Stimulated activated CD8-positive, alpha-beta memory T cell treated with anti-CD3 and anti-CD28 coated beads, Interleukin-2, amount 100 ng/mL, for 1 hour (primary cell): ENCODE results near the gene ECT2L.

Source experiments
- DNase-seq, 2 donors: peaks; one replicate each; pipeline ENCODE4 v3.0.0-alpha.2; 2020; ENCODE audit warnings: low read depth in 2 of 2

Gene ECT2L

DNA sequence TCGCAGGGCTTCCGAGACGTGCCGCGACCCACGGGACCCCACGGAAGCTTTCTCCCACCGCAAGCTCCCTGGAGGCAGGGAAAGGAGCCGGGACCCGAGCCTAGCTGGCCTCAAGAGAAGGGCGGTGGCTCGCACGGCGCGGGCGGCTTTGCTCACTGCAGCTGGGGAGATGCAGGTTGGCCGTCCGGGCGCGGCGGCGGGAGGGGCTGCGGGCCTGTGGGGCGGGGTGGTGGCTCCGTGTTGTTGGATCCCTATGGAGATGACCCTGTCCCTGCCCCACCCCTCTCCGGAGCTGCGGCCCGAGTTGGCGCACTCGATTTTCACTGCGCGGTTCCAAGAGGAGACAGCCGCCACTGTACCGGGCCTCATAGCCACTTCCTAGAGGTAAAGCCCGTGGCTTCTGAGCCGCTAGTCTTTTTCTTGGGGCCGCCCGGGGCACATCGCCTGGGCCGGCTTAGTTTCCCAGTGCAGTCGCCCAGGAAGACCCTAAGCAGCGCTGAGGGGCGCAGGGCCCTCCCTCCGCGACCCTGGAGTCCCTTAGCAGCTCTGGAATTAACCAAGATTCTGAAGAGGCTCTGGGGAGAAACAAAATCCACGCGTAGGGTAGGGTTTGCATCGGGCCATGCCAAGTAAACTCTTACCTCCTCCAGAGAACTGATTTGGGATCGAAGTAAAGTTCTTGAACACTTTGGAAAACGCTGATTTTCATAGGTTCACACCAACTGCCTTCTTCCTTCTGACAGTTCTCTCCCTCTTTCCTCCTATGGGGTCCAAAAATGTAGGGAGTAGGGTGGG lies at the start of gene ECT2L:
Gene ECT2L (plus strand): TSS at position 279 of the 795 bp plus-strand sequence. CDS start 17,188 bp downstream, outside the sequence.
- no peak for DNase-seq

DNA sequence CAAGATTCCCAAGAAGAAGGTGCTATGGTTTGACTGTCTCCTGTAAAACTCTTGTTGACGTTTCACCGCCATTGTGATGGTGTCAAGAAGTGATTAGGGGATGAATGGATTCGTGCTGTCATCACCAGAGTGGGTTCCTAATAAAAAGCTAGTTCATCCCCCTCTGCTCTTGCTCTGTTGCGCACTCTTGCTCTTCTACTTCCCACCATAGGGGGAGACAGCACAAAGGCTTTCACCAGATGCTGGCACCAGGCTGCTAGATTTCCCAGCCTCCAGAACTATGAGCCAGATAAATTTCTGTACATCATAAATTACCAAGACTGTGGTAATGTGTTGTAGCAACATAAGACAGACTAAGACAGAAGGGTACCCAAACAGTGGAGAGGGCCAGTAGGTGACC lies 43.9 kb upstream of the ECT2L start:
- no peak for DNase-seq

GRCh38 chr6:138757136-138757535 lies 38.8 kb upstream of the ECT2L start:
- no peak for DNase-seq

DNA sequence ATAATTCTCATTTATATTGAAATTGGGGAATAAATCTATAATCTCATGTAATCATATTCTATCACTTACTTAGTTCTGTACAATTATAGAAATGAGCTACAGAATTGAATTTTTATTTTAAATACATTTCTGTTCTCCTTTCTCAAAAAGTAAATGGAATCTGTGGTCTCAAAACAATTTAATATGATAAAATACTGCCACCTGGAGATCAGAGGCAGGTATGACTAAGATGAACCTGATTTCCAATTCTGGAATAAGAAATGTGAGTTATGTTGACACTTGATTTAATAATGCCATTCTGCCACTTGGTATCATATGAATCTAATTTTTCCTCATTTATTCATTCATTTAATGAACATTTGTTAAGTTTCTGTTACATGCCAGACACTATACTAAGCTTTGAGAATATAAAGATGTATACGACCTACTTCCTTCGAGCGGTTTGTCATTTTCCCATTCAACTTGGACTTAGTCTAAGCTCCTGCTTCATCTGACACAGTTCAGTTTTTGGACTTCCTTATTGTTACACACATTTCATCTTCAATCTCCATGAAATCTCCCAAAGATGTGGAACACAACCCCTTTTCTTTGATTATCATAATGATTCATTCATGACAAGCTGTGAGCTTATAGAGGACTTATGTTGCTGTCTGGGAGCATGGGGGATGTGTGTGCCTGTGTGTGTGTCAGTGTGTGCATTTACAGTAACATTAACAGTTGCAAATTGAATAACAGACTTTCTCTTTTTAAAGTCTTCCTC lies 29.8 kb upstream of the ECT2L start:
- DNase-seq, result no peak

GRCh38 chr6:138769102-138769676 lies 26.7 kb upstream of the ECT2L start:
- DNase-seq, result no peak

DNA sequence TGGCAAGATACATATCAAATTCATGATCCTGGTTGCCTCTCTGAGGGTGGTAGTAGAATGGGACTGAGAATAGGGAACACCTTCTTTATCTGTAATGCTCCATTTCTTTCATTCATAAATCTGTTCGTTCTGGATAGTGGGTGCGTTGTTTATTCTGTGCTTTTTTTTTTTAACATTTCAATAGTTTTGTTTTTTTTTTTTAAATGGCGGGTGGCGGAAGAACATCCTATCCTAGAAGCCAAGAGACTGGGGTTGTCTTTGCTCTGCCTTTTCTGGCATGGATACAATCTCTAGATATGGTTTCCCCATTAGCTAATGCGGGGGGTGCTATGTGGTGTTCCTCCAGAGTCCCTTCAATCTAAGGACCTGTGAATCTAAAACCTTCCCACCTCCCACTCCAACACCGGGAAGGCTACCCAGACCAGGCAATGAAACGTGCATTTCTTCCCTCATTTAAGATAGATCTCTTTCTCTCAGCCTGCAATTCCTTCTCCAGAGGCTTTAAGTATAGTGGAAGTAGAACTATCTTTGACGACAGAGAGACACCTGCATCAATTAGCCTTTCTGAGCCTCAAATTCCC lies 23.2 kb upstream of the ECT2L start:
- DNase-seq, result no peak

GRCh38 chr6:138773177-138774091 lies 22.5 kb upstream of the ECT2L start, which contains the start of gene CCDC28A:
TSS of gene CCDC28A (plus strand) at chr6:138773769. CDS start at chr6:138776121, 2,352 bp downstream.
- peak; percentile 84 to 90 for DNase-seq

DNA sequence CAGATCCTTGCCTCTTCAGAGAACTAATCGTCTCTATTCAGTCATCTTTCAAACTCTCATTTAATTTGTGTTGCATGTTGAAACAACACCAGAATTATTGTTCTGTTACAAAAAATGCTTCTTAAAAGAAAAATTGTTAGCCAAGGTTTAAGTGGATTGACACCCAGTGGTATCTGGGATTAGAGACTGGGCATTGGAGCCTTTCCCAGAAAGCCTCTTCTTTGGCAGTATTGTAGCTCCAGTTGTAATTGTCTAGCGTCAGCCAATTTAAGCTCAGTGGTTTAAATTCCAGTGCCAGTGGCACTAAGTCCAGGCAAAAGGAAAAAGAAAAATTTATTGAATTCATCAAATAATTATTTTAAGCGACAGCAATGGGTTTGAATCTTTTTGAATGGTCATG lies 21.5 kb upstream of the ECT2L start:
- DNase-seq, result no peak

GRCh38 chr6:138776659-138777058 lies 19.2 kb upstream of the ECT2L start:
- no peak for DNase-seq

GRCh38 chr6:138778331-138778730 lies 17.6 kb upstream of the ECT2L start:
- no peak for DNase-seq

- DNase-seq, result no peak
Measured at GRCh38 chr6:138782243-138782642, 13.6 kb upstream of the ECT2L start.

GRCh38 chr6:138785079-138785478 lies 10.8 kb upstream of the ECT2L start:
- no peak for DNase-seq

DNA sequence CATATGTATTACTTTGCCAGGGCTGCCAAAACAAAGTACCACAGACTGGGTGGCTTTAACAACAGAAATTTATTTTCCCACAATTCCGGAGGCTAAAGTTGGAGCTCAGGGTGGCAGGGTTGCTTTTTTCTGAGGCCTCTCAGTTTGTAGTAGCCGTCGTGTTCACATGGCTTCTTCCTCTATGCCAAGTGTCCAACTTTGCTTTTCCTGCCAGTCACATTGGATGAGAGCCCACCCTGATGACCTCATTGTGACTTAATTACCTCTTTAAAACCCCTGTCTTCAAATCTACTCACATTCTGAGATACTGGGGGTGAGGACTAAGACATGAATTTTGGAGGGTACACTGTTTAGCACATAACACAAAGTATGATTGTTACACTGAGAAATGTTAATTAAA lies 9.9 kb upstream of the ECT2L start:
- DNase-seq, result no peak

DNA sequence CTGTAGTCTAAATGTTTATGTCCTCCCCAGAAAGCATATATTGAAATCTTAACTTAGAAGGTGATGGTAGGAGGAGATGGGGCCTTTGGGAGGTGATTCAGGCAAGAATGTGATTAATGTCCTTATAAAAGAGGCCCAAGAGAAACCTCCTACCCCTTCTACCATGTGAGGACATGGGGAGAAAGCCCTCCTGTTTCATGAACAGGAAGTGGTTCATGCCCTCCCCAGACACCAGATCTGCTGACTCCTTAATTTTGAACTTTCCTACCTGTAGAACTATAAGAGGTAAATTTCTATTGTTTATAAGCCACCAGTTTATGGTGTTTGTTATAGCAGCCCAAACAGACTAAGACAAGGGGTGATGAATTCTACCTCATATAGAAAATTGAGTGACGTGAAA lies 8.7 kb upstream of the ECT2L start:
- no peak for DNase-seq

DNA sequence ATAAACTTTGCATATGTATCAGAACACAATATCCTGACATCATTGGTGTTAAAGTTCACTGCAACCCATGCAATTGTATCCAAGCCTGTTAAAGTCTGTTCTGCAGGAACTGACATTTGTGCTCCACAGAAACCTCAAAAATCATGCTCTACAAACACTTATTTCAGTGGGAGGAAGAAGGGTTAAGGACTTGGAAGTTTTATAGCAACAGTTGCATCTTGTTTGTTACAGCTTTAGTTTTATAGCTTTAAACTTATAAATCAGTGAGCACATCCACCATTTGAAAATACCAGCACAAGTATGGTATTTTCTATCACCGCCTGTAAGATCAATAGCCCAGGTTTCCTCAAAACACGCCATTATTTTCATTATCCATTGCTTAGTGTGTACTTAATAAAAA lies 884 bp downstream of the ECT2L start:
- DNase-seq, result no peak

DNA sequence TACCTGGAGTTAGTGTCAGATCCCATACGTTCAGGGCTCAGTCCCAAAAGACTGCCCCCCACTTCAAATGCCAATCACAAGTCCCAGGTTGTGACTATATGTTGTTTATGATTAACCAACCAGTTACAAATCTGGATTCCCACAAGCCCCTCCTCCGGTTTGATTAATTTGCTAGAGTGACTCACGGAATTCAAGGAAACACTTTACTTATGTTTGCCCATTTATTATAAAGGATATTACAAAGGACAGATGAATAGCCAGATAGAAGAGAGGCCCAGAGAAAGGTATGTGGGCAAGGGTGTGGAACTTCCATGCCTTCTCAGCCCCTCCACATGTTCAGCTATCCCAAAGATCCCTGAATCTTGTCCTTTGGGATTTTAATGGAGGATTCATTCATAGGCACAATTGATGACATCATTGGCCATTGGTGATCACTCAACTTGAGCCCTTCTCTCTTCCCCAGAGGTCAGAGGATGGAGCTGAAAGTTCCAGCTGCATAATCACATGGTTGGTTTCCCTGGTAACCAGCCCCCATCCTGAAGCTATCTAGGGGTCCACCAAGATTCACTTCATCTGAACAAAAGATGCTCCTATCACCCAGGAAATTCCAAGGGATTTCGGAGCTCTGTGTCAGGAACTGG lies 2.0 kb downstream of the ECT2L start:
- DNase-seq, result no peak

GRCh38 chr6:138800377-138801150 lies 4.7 kb downstream of the ECT2L start:
- no peak for DNase-seq

- DNase-seq, result no peak
Measured at GRCh38 chr6:138803331-138803730, 7.4 kb downstream of the ECT2L start.

- no peak for DNase-seq
Measured at GRCh38 chr6:138803861-138804260, 8.0 kb downstream of the ECT2L start.
